H1 (cell line): ENCODE data around the gene MECP2. TPM values are rescaled to one million over a fixed set of nuclear protein-coding genes. Genes with fewer than 3 reads are reported as not detected.

Source experiments
- BACH1 ChIP-seq: IDR thresholded peaks from 2 replicates; pipeline ENCODE4 v1.6.1; 2012; ENCODE audit warnings: low read length, improper control_type of control experiment
- EP300 ChIP-seq, 2 experiments: IDR thresholded peaks; 1 replicate in 1 of 2; 2 replicates in 1 of 2; pipeline ENCODE4 v1.6.1; 2011 to 2012; ENCODE audit warnings: low read depth in 2 of 2, low read length in 2 of 2, mild to moderate bottlenecking in 2 of 2, borderline replicate concordance in 1 of 2, inconsistent platforms in 1 of 2, moderate library complexity in 1 of 2
- EZH2 ChIP-seq: fragments of 200-600 bp; sonication (generic); IDR thresholded peaks from 2 replicates; pipeline ENCODE4 v1.7.1; 2012; ENCODE audit warnings: low read depth, mild to moderate bottlenecking, moderate library complexity, low read length, inconsistent platforms; ENCODE audit not compliant: severe bottlenecking
- PHF8 ChIP-seq: fragments of 200-600 bp; sonication (generic); conservative IDR thresholded peaks from 2 replicates; pipeline ENCODE4 v1.7.1; 2012; ENCODE audit warnings: low read depth, mild to moderate bottlenecking, inconsistent platforms, low read length, moderate library complexity
- SP4 ChIP-seq: IDR thresholded peaks from 2 replicates; pipeline ENCODE4 v1.6.1; 2012; ENCODE audit warnings: low read length, inconsistent platforms
- TBP ChIP-seq: IDR thresholded peaks from 2 replicates; pipeline ENCODE4 v1.6.1; 2011; ENCODE audit warnings: low read depth, low read length, improper control_type of control experiment
- polyA plus RNA-seq, 7 experiments: library from polyadenylated mRNA; depleted of rRNA in 3 of 7; stranded (reverse) in 5 of 7; unstranded in 2 of 7; fragments of >200 nt in 5 of 7; fragments of 200-250 nt in 2 of 7; gene quantifications; 1 replicate in 5 of 7; 2 replicates in 1 of 7; 4 replicates in 1 of 7; pipeline versions ENCODE4 v1.2.1 to v1.2.3, GENCODE V29; 2011 to 2013; ENCODE audit warnings: missing spikeins in 2 of 7, mixed read lengths in 2 of 7
- total RNA-seq: library from RNA; stranded (reverse); fragmentation: NEBNext Ultra II Directional; extraction: Animal tissue kit (Norgen Biotek cat#: 25700); gene quantifications from 2 replicates; pipeline ENCODE4 v1.2.1, GENCODE V29; 2021

Gene MECP2
- total and polyA plus RNA-seq, 2 of the 8 experiments (the other 6 are each of a cell fraction or from before 2014, with no cell fraction given): 5.0 to 32.4 TPM

GRCh38 chrX:154120567-154120966 is 23.1 kb upstream of the MECP2 start (continued):
- TF ChIP-seq EP300 (IDR thresholded peaks at IDR 0.05; ENCODE audit: borderline replicate concordance in 1 of 2, low read depth in 2 of 2, low read length in 2 of 2): no peak
- TF ChIP-seq EZH2: no peak
- no peak for TF ChIP-seq BACH1
- TF ChIP-seq PHF8: no peak
- no peak for TF ChIP-seq SP4
- TF ChIP-seq TBP: no peak
